MG63 (cell line): ENCODE data around the gene RPS16. TPM values are rescaled to one million over a fixed set of nuclear protein-coding genes. Genes with fewer than 3 reads are reported as not detected.

Experiments used
- DNase-seq: peaks from one replicate; pipeline ENCODE4 v3.0.0-alpha.2; 2020
- H3K27me3 ChIP-seq: fragments of 250-450 bp; sonication (Bioruptor Pico); 2 replicates; pipeline ENCODE4 v1.5.1; 2020; ENCODE audit warnings: mild to moderate bottlenecking, moderate library complexity
- H3K36me3 ChIP-seq: fragments of 250-450 bp; sonication (Bioruptor Pico); 2 replicates; pipeline ENCODE4 v1.5.1; 2020; ENCODE audit warnings: mild to moderate bottlenecking, moderate library complexity
- H3K4me3 ChIP-seq: fragments of 250-450 bp; sonication (Bioruptor Pico); 2 replicates; pipeline ENCODE4 v1.5.1; 2020; ENCODE audit warnings: mild to moderate bottlenecking, moderate library complexity
- H3K9me3 ChIP-seq: fragments of 250-450 bp; sonication (Bioruptor Pico); 2 replicates; pipeline ENCODE4 v1.5.1; 2020; ENCODE audit warnings: mild to moderate bottlenecking, moderate library complexity
- total RNA-seq: library from RNA; depleted of rRNA; stranded (reverse); fragments of >200 nt; shearing (Covaris generic); gene quantifications from 2 replicates; pipeline ENCODE4 v1.2.3, GENCODE V29; 2014; ENCODE audit warnings: low replicate concordance

The RPS16 gene
- total RNA-seq, 1 experiment from 2014 or later: 97.8 TPM

GRCh38 chr19:39430675-39431593, 4.8 kb downstream of the RPS16 start:
- H3K27me3 ChIP-seq: no peaks in the 10 kb centered on the region
- no peak overlapping the region for H3K4me3 ChIP-seq
- H3K36me3 ChIP-seq: peaks cover 46% of the 10 kb centered on the region
- no peaks in the 10 kb centered on the region for H3K9me3 ChIP-seq
- peak; percentile 48 for DNase-seq

GRCh38 chr19:39428283-39429112, 7.3 kb downstream of the RPS16 start:
- H3K9me3 ChIP-seq: no peaks in the 10 kb centered on the region
- no peak overlapping the region for H3K4me3 ChIP-seq
- no peaks in the 10 kb centered on the region for H3K27me3 ChIP-seq
- DNase-seq: peak; percentile 50
- H3K36me3 ChIP-seq: peaks cover 26% of the 10 kb centered on the region

- Histone ChIP-seq H3K4me3 (no peak overlapping the region), H3K9me3 (no peaks in the 10 kb centered on the region), H3K36me3 (peaks cover 18% of the 10 kb centered on the region), H3K27me3 (no peaks in the 10 kb centered on the region)
- DNase-seq: no peak
Observed at GRCh38 chr19:39427707-39428106, 8.0 kb downstream of the RPS16 start.

- no peak for DNase-seq
- Histone ChIP-seq H3K9me3 (no peaks in the 10 kb centered on the region), H3K27me3 (no peaks in the 10 kb centered on the region), H3K4me3 (no peak overlapping the region), H3K36me3 (peaks cover 6% of the 10 kb centered on the region; the same call in 1 of the 2 replicates)
Observed at GRCh38 chr19:39426170-39426569, 9.6 kb downstream of the RPS16 start.

GRCh38 chr19:39425744-39426143, 10.0 kb downstream of the RPS16 start:
- Histone ChIP-seq H3K4me3 (no peak overlapping the region), H3K36me3 (peaks cover 2% of the 10 kb centered on the region; the same call in 1 of the 2 replicates), H3K9me3 (no peaks in the 10 kb centered on the region), H3K27me3 (no peaks in the 10 kb centered on the region)
- no peak for DNase-seq

- H3K4me3 ChIP-seq: no peak overlapping the region
- peaks cover 2% of the 10 kb centered on the region; the same call in 1 of the 2 replicates for H3K36me3 ChIP-seq
- no peak for DNase-seq
- H3K9me3 ChIP-seq: no peaks in the 10 kb centered on the region
- H3K27me3 ChIP-seq: no peaks in the 10 kb centered on the region
Observed at GRCh38 chr19:39424934-39425333, 10.8 kb downstream of the RPS16 start.

GRCh38 chr19:39423258-39424086, 12.3 kb downstream of the RPS16 start:
- H3K4me3 ChIP-seq: no peak overlapping the region
- no peaks in the 10 kb centered on the region for H3K9me3 ChIP-seq
- no peaks in the 10 kb centered on the region for H3K27me3 ChIP-seq
- H3K36me3 ChIP-seq: peaks cover 7% of the 10 kb centered on the region
- no peak for DNase-seq

- DNase-seq: no peak
- H3K9me3 ChIP-seq: no peaks in the 10 kb centered on the region
- H3K27me3 ChIP-seq: no peaks in the 10 kb centered on the region
- H3K36me3 ChIP-seq: peaks cover 7% of the 10 kb centered on the region
- H3K4me3 ChIP-seq: no peak overlapping the region
Observed at GRCh38 chr19:39422020-39422419, 13.7 kb downstream of the RPS16 start.

- no peak for DNase-seq
- H3K4me3 ChIP-seq: no peak overlapping the region
- no peaks in the 10 kb centered on the region for H3K27me3 ChIP-seq
- H3K9me3 ChIP-seq: no peaks in the 10 kb centered on the region
- H3K36me3 ChIP-seq: peaks cover 7% of the 10 kb centered on the region
Observed at GRCh38 chr19:39420769-39421168, 15.0 kb downstream of the RPS16 start.

- H3K9me3 ChIP-seq: no peaks in the 10 kb centered on the region
- DNase-seq: no peak
- H3K4me3 ChIP-seq: no peak overlapping the region
- no peaks in the 10 kb centered on the region for H3K27me3 ChIP-seq
- peaks cover 4% of the 10 kb centered on the region; the same call in 1 of the 2 replicates for H3K36me3 ChIP-seq
Observed at GRCh38 chr19:39419003-39419402, 16.7 kb downstream of the RPS16 start.

- H3K4me3 ChIP-seq: no peak overlapping the region
- peaks cover 4% of the 10 kb centered on the region; the same call in 1 of the 2 replicates for H3K36me3 ChIP-seq
- no peaks in the 10 kb centered on the region for H3K9me3 ChIP-seq
- H3K27me3 ChIP-seq: no peaks in the 10 kb centered on the region
- no peak for DNase-seq
Observed at GRCh38 chr19:39417463-39418181, 18.1 kb downstream of the RPS16 start.

- no peaks in the 10 kb centered on the region for H3K9me3 ChIP-seq
- H3K4me3 ChIP-seq: no peak overlapping the region
- H3K36me3 ChIP-seq: peaks cover 4% of the 10 kb centered on the region; the same call in 1 of the 2 replicates
- H3K27me3 ChIP-seq: no peaks in the 10 kb centered on the region
- no peak for DNase-seq
Observed at GRCh38 chr19:39416152-39417120, 19.3 kb downstream of the RPS16 start.

- H3K9me3 ChIP-seq: no peaks in the 10 kb centered on the region
- H3K27me3 ChIP-seq: no peaks in the 10 kb centered on the region
- no peak overlapping the region for H3K4me3 ChIP-seq
- DNase-seq: no peak
- H3K36me3 ChIP-seq: peaks cover 4% of the 10 kb centered on the region; the same call in 1 of the 2 replicates
Observed at GRCh38 chr19:39415111-39416046, 20.4 kb downstream of the RPS16 start.
